Prostate gland (tissue), 2 donors: ENCODE results near the gene GRK7. TPM values are rescaled to one million over a fixed set of nuclear protein-coding genes. Genes with fewer than 3 reads are reported as not detected.
"Not testable (repeated sequence)": the region's sequence is repeated elsewhere in the genome, so short reads cannot be mapped to it uniquely, and the experiment has no call there.

ENCODE experiments used
- DNase-seq: peaks from one replicate; pipeline ENCODE4 v3.0.0-alpha.2; 2019; ENCODE audit warnings: low spot score
- H3K27ac ChIP-seq, 2 donors: fragments of 200-600 bp; sonication (generic); 2 replicates each; pipeline ENCODE4 v1.5.1; 2017 to 2019
- H3K27me3 ChIP-seq: fragments of 200-600 bp; sonication (generic); replicated peaks from 2 replicates; pipeline ENCODE4 v1.5.1; 2019; ENCODE audit not compliant: insufficient read depth
- H3K36me3 ChIP-seq, 2 donors: fragments of 200-600 bp; sonication (generic); 1 replicate in 1 of 2; 2 replicates in 1 of 2; pipeline versions ENCODE4 v1.5.1 to v1.8.1; 2017 to 2019
- H3K4me1 ChIP-seq: fragments of 200-600 bp; sonication (generic); replicated peaks from 2 replicates; pipeline ENCODE4 v1.5.1; 2019
- H3K4me3 ChIP-seq, 2 donors: fragments of 200-600 bp; sonication (generic); 2 replicates each; pipeline ENCODE4 v1.5.1; 2017 to 2019
- H3K9me3 ChIP-seq: fragments of 200-600 bp; sonication (generic); 2 replicates; pipeline ENCODE4 v1.5.1; 2017
- CTCF ChIP-seq, 4 experiments: fragments of 200-600 bp in 2 of 4; fragments of 450-650 bp in 2 of 4; sonication (generic) in 2 of 4; IDR thresholded peaks; 1 replicate in 3 of 4; 2 replicates in 1 of 4; pipeline ENCODE4 v1.5.1; 2016 to 2019; ENCODE audit warnings: antibody characterized with exemption in 4 of 4, mild to moderate bottlenecking in 2 of 4, moderate library complexity in 2 of 4
- POLR2A ChIP-seq: fragments of 450-650 bp; IDR thresholded peaks from one replicate; pipeline ENCODE4 v1.6.1; 2016; ENCODE audit warnings: antibody characterized with exemption, mild to moderate bottlenecking
- POLR2AphosphoS5 ChIP-seq: sonication (generic); formaldehyde crosslinking; IDR thresholded peaks from one replicate; pipeline ENCODE4 v1.6.1; 2017; ENCODE audit warnings: antibody characterized with exemption
- WGBS: methylation state at CpG from one replicate; pipeline ENCODE4 v1.1.5; 2018; 5-methylcytosine and 5-hydroxymethylcytosine counted together
- intact Hi-C: fragments of 100-400 bp; cut with DNase I; formaldehyde crosslinking; loops from one replicate; pipeline ENCODE4 v1.14.2; 2022
- total RNA-seq, 2 donors: library from RNA; depleted of rRNA; stranded (reverse); fragments of >200 nt; gene quantifications; one replicate each; pipeline ENCODE4 v1.1.0, GENCODE V29; 2016

Gene GRK7
- total RNA-seq, 2 donors from 2014 or later: 0.17 TPM; not detected in 1

- DNase-seq: no peak
- no peak overlapping the region for H3K27ac ChIP-seq
- H3K4me3 ChIP-seq: no peak overlapping the region
- 88% methylated on average over 6 of the region's 6 CpGs for WGBS
- H3K27me3 ChIP-seq: no peaks in the 10 kb centered on the region
- H3K36me3 ChIP-seq: no peaks in the 10 kb centered on the region
- H3K4me1 ChIP-seq: peaks cover 14% of the 10 kb centered on the region
- H3K9me3 ChIP-seq: no peaks in the 10 kb centered on the region
- TF ChIP-seq CTCF (IDR thresholded peaks at IDR 0.05): no peak
- no peak for TF ChIP-seq POLR2A
- TF ChIP-seq POLR2AphosphoS5: no peak
- intact Hi-C loops: no loop called here
Measured at GRCh38 chr3:141802316-141803077, 39.3 kb downstream of the GRK7 start.

GRCh38 chr3:141803538-141803937 lies 40.3 kb downstream of the GRK7 start:
- H3K27me3 ChIP-seq, H3K4me3 ChIP-seq, H3K27ac ChIP-seq, H3K36me3 ChIP-seq, H3K4me1 ChIP-seq, DNase-seq, intact Hi-C loops, H3K9me3 ChIP-seq: not testable (repeated sequence)
- 95% methylated on average over 6 of the region's 6 CpGs for WGBS

- no peak overlapping the region for H3K4me3 ChIP-seq
- no peak overlapping the region for H3K27ac ChIP-seq
- no peak for TF ChIP-seq POLR2AphosphoS5
- no peak for TF ChIP-seq CTCF (IDR thresholded peaks at IDR 0.05)
- no peak for TF ChIP-seq POLR2A
- intact Hi-C loops: no loop called here
- H3K9me3 ChIP-seq: no peaks in the 10 kb centered on the region
- 91% methylated on average over 2 of the region's 2 CpGs for WGBS
- no peaks in the 10 kb centered on the region for H3K27me3 ChIP-seq
- no peak for DNase-seq
- H3K36me3 ChIP-seq: no peaks in the 10 kb centered on the region
- no peaks in the 10 kb centered on the region for H3K4me1 ChIP-seq
Measured at GRCh38 chr3:141804447-141804777, 41.2 kb downstream of the GRK7 start.

GRCh38 chr3:141804778-141805639 lies 41.8 kb downstream of the GRK7 start:
- DNase-seq: no peak
- TF ChIP-seq POLR2A: no peak
- TF ChIP-seq POLR2AphosphoS5: no peak
- TF ChIP-seq CTCF (IDR thresholded peaks at IDR 0.05): no peak
- intact Hi-C loops: no loop called here
- H3K27me3 ChIP-seq: no peaks in the 10 kb centered on the region
- WGBS: 93% methylated on average over 18 of the region's 18 CpGs
- H3K27ac ChIP-seq: no peak overlapping the region
- H3K36me3 ChIP-seq: no peaks in the 10 kb centered on the region
- no peak overlapping the region for H3K4me3 ChIP-seq
- H3K4me1 ChIP-seq: no peaks in the 10 kb centered on the region
- no peaks in the 10 kb centered on the region for H3K9me3 ChIP-seq

- intact Hi-C loops: no loop called here
- Histone ChIP-seq H3K27me3 (no peaks in the 10 kb centered on the region), H3K4me1 (no peaks in the 10 kb centered on the region), H3K4me3 (no peak overlapping the region), H3K9me3 (no peaks in the 10 kb centered on the region), H3K36me3 (no peaks in the 10 kb centered on the region), H3K27ac (no peak overlapping the region)
- no peak for TF ChIP-seq CTCF (IDR thresholded peaks at IDR 0.05)
- 86% methylated on average over 7 of the region's 7 CpGs for WGBS
- no peak for DNase-seq
Measured at GRCh38 chr3:141807277-141808033, 44.2 kb downstream of the GRK7 start.
